Esophagus (tissue), 2 donors: Measurements from ENCODE around the gene ARHGEF3. TPM values are rescaled to one million over a fixed set of nuclear protein-coding genes. Genes with fewer than 3 reads are reported as not detected.
A peak's percentile ranks its signal among the peaks of the same experiment; 100 is the strongest.

Experiments
- H3K27ac ChIP-seq, 2 donors: one replicate each; pipeline ENCODE4 v1.5.1; 2013; ENCODE audit warnings: low read depth in 2 of 2, mild to moderate bottlenecking in 2 of 2, inconsistent platforms in 1 of 2, low read length in 1 of 2, moderate library complexity in 1 of 2
- H3K27me3 ChIP-seq, 2 donors: one replicate each; pipeline ENCODE4 v1.6.1; 2013; ENCODE audit warnings: low read length in 2 of 2, control low read depth in 1 of 2, mild to moderate bottlenecking in 1 of 2; ENCODE audit not compliant: insufficient read depth in 2 of 2, control insufficient read depth in 1 of 2
- H3K36me3 ChIP-seq, 2 donors: one replicate each; pipeline ENCODE4 v1.6.1; 2013; ENCODE audit warnings: low read length in 1 of 2; ENCODE audit not compliant: control insufficient read depth in 2 of 2, insufficient read depth in 2 of 2
- H3K4me1 ChIP-seq, 2 donors: one replicate each; pipeline ENCODE4 v1.6.1; 2013; ENCODE audit warnings: low read length in 1 of 2; ENCODE audit not compliant: control insufficient read depth in 2 of 2, insufficient read depth in 2 of 2
- H3K4me3 ChIP-seq, 2 donors: one replicate each; pipeline ENCODE4 v1.5.1; 2013; ENCODE audit warnings: low read length in 2 of 2, mild to moderate bottlenecking in 2 of 2, low read depth in 1 of 2, moderate library complexity in 1 of 2
- H3K9me3 ChIP-seq, 2 donors: one replicate each; pipeline ENCODE4 v1.6.1; 2013; ENCODE audit warnings: mild to moderate bottlenecking in 2 of 2, low read depth in 1 of 2, low read length in 1 of 2, moderate library complexity in 1 of 2; ENCODE audit not compliant: control insufficient read depth in 2 of 2, insufficient read depth in 1 of 2
- WGBS, 2 donors: extraction: QIAGEN DNeasy Blood & Tissue Kit; methylation state at CpG; one replicate each; pipeline ENCODE4 v1.1.7; 2013; 5-methylcytosine and 5-hydroxymethylcytosine counted together
- polyA plus RNA-seq, 2 donors: library from polyadenylated mRNA; stranded (reverse); fragments of 200-250 nt; gene quantifications; one replicate each; pipeline ENCODE4 v1.2.3, GENCODE V29; 2013
- donor health status: healthy with polysubstance abuse.
- donor health status: Bipolar disorder and iron deficiency.

Gene ARHGEF3
- polyA plus RNA-seq, 2 donors: 11.1 to 13.2 TPM

- 86 to 95% methylated on average over 4 of the region's 4 CpGs for WGBS, 2 donors
- Histone ChIP-seq H3K9me3 (no peaks in the 10 kb centered on the region), H3K27ac (no peak overlapping the region), H3K36me3 (no peaks in the 10 kb centered on the region), H3K4me3 (no peak overlapping the region), H3K27me3 (no peaks in the 10 kb centered on the region), H3K4me1 (peaks cover 0 to 10% of the 10 kb centered on the region in 2 donors)
Observed at GRCh38 chr3:56796996-56797395, 4.8 kb downstream of the ARHGEF3 start.

DNA sequence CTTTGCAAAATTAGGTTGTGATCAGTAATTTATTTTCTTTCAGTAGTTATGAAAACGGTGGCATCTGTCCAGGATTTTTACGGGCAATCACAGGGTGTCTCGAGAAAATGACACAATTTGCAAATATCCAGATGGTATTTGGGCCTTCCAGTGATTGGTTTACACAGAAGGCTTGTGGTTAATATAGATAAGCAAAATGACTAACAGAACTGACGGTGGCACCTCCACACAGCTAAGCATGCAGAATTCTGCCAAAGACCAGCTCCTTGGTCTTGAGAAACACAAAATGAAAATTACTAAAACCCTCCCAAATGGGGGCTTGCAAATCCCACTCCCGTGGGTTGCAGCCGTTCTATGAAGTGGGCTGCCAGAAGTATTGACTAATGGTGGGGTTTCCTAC lies 5.5 kb downstream of the ARHGEF3 start:
- H3K4me1 ChIP-seq: peaks cover 0 to 7% of the 10 kb centered on the region in 2 donors
- WGBS, 2 donors: 62 to 63% methylated on average over 6 of the region's 6 CpGs
- no peaks in the 10 kb centered on the region for H3K27me3 ChIP-seq
- no peak overlapping the region for H3K4me3 ChIP-seq
- no peaks in the 10 kb centered on the region for H3K9me3 ChIP-seq
- H3K36me3 ChIP-seq: no peaks in the 10 kb centered on the region
- H3K27ac ChIP-seq: no peak overlapping the region

DNA sequence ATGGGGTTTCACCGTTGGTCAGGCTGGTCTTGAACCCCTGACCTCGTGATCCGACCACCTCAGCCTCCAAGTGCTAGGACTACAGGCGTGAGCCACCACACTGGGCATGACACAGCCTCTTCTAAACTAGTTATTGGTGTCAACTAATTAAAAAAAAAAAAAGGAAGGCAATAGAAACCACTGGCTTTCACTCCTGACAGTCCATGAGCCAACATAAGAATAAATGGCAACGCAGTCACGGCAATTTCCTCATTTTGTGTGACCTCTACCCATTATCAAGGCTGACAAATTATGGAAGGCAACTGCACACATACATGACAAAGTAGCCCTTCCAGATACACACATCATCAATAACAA lies 5.9 kb downstream of the ARHGEF3 start:
- Histone ChIP-seq H3K4me1 (peaks cover 0 to 4% of the 10 kb centered on the region in 2 donors), H3K36me3 (no peaks in the 10 kb centered on the region), H3K27ac (peak overlapping the region; percentile 20 to 23), H3K27me3 (no peaks in the 10 kb centered on the region), H3K9me3 (no peaks in the 10 kb centered on the region), H3K4me3 (no peak overlapping the region)
- WGBS, 2 donors: 70 to 71% methylated on average over 6 of the region's 6 CpGs

DNA sequence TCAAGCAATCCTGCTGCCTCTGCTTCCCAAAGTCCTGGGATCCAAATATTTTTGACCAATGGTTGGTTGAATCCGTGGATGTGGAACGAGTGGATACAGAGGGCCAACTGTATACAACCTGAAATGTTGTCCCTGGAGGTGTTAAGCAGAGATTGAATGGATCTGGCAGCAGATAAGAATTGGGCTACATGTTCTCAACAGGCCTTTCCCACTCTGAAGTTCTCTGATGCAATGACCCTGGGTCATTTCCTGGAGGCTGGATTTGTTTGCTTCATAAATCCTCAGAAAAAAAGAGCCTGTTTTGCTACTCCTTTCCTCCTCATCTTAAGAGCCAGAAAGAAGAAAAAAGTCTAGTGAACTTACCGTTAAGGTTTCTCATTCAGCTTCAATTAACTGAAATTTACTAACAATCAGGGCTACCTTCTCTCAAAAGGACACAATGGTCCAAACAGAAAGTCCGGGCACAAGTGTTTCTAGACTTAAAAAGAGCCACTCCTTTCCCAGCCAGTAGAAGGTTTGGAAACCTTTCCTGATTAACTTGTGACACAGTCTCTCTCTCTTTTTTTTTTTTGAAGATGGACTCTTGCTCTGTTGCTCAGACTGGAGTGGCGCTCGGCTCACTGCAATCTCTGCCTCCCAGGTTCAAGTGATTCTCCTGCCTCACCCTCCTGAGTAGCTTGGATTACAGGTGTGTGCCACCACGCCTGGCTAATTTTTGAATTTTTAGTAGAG lies 6.5 kb downstream of the ARHGEF3 start:
- no peak overlapping the region for H3K4me3 ChIP-seq
- 69 to 73% methylated on average over 7 of the region's 7 CpGs for WGBS, 2 donors
- peak overlapping the region; percentile 23 to 55 for H3K27ac ChIP-seq
- no peaks in the 10 kb centered on the region for H3K27me3 ChIP-seq
- no peaks in the 10 kb centered on the region for H3K36me3 ChIP-seq
- peaks cover 0 to 4% of the 10 kb centered on the region in 2 donors for H3K4me1 ChIP-seq
- no peaks in the 10 kb centered on the region for H3K9me3 ChIP-seq

DNA sequence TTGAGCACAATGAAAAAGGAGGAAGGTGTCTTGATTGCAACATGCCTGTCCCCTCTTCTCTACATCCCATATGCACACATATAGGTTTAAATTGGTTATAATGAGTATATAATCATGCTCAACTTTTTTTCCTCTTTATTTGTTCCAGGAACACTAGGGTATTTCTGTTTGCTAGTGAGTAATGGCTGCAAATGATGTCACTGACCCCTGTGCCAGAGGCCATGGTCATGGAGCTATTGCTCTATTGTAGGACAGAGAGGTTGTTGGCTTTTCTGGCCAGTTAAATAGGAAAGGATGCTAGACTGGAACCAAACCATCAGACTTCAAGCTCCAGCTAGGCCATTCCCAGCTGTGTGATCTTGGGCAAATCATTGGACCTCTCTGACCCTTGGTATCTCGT lies 9.6 kb downstream of the ARHGEF3 start:
- WGBS, 2 donors: 82 to 96% methylated on average over 1 of the region's 1 CpG
- H3K36me3 ChIP-seq: no peaks in the 10 kb centered on the region
- H3K27ac ChIP-seq: no peak overlapping the region
- H3K9me3 ChIP-seq: no peaks in the 10 kb centered on the region
- no peaks in the 10 kb centered on the region for H3K27me3 ChIP-seq
- peaks cover 0 to 2% of the 10 kb centered on the region in 2 donors for H3K4me1 ChIP-seq
- H3K4me3 ChIP-seq: no peak overlapping the region

GRCh38 chr3:56790016-56790821 lies 11.5 kb downstream of the ARHGEF3 start:
- Histone ChIP-seq H3K4me3 (no peak overlapping the region), H3K27ac (no peak overlapping the region), H3K9me3 (no peaks in the 10 kb centered on the region), H3K36me3 (no peaks in the 10 kb centered on the region), H3K27me3 (no peaks in the 10 kb centered on the region), H3K4me1 (peaks cover 0 to 2% of the 10 kb centered on the region in 2 donors)
- 64% methylated on average over 6 of the region's 6 CpGs for WGBS, 2 donors

DNA sequence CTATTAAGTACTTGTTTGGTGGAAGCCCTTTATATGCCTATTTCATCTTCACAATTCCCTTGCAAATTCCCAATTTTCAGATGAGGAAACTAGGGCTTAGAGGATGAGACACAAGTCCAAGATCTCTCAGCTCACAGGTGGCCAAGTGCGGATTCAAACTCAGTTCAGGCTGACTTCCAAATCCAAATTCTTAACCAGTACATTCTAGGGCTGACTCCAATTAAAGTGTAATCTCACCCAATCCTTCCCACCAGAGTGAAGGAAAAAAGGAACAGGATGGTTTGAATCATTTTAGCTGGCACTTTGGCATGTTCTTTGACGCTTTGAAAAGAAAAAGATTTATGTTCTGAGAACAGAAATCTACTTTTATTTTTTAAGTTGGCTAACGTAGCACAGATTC lies 12.7 kb downstream of the ARHGEF3 start:
- Histone ChIP-seq H3K4me3 (no peak overlapping the region), H3K27ac (no peak overlapping the region), H3K36me3 (no peaks in the 10 kb centered on the region), H3K4me1 (peaks cover 2 to 4% of the 10 kb centered on the region in 2 donors), H3K27me3 (no peaks in the 10 kb centered on the region), H3K9me3 (no peaks in the 10 kb centered on the region)
- 54 to 58% methylated on average over 3 of the region's 3 CpGs for WGBS, 2 donors

GRCh38 chr3:56788521-56788920 lies 13.2 kb downstream of the ARHGEF3 start:
- WGBS, 2 donors: 46 to 47% methylated on average over 2 of the region's 2 CpGs
- H3K27ac ChIP-seq: peak overlapping the region; percentile 16 to 44
- H3K27me3 ChIP-seq: no peaks in the 10 kb centered on the region
- no peak overlapping the region for H3K4me3 ChIP-seq
- peaks cover 3 to 7% of the 10 kb centered on the region in 2 donors for H3K4me1 ChIP-seq
- H3K9me3 ChIP-seq: no peaks in the 10 kb centered on the region
- no peaks in the 10 kb centered on the region for H3K36me3 ChIP-seq

DNA sequence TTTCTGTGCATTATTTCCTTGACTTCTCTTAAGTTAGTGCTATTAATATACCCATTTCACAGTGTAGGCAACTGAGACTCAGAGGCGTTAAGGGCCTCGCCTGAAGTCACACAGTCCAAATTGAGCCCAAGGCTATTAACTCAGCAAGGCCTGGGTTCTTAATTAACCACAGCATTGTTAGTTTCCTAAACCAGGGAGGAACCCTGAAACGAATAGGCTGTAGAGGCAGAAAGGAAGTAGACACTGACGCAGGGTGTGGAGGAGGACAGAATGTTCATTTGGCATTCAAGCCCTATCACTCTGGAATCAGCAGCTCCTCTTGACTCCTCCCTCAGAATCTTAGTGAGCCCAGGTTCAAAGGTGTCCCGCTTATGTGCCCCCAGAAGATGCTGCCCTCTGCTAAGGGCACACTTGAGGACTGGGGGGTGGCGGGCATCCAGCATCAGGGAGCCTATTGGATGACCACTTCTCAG lies 13.9 kb downstream of the ARHGEF3 start:
- H3K4me1 ChIP-seq: peaks cover 4 to 7% of the 10 kb centered on the region in 2 donors
- H3K9me3 ChIP-seq: no peaks in the 10 kb centered on the region
- no peak overlapping the region for H3K4me3 ChIP-seq
- no peaks in the 10 kb centered on the region for H3K36me3 ChIP-seq
- H3K27ac ChIP-seq: peak overlapping the region; percentile 2 to 33
- no peaks in the 10 kb centered on the region for H3K27me3 ChIP-seq
- WGBS, 2 donors: 71 to 73% methylated on average over 6 of the region's 6 CpGs
